ENCODE measurements around the gene USP26. TPM values are rescaled to one million over a fixed set of nuclear protein-coding genes. Genes with fewer than 3 reads are reported as not detected.
"Not testable (repeated sequence)": the region's sequence is repeated elsewhere in the genome, so short reads cannot be mapped to it uniquely, and the experiment has no call there.

The USP26 gene
- total and polyA plus RNA-seq, 8 donors, result 0.04 to 0.06 TPM; not detected in 6

DNA sequence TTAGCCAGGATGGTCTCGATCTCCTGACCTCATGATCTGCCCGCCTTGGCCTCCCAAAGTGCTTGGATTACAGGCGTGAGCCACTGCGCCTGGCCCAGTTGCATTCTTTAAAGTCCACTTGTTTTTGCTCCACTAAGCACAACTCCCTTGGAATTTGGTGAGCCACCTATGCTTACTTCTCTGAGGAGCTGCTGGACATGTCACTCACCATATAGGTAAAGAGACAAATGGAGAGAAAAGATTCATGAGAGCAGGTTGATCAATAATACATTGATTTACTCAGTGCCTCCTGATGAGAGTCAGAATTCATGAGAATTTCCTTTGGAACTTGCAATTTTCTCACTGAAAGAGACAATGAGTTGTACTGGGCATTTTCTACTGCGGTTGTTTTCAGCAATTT is 48.2 kb downstream of the USP26 start:
- no peak overlapping the region for H3K4me3 ChIP-seq
- H3K27me3 ChIP-seq, result peaks cover 0 to 4% of the 10 kb centered on the region in 2 donors
- H3K27ac ChIP-seq, result no peak overlapping the region
- H3K4me1 ChIP-seq, result no peaks in the 10 kb centered on the region
- TF ChIP-seq, protein P1, sequence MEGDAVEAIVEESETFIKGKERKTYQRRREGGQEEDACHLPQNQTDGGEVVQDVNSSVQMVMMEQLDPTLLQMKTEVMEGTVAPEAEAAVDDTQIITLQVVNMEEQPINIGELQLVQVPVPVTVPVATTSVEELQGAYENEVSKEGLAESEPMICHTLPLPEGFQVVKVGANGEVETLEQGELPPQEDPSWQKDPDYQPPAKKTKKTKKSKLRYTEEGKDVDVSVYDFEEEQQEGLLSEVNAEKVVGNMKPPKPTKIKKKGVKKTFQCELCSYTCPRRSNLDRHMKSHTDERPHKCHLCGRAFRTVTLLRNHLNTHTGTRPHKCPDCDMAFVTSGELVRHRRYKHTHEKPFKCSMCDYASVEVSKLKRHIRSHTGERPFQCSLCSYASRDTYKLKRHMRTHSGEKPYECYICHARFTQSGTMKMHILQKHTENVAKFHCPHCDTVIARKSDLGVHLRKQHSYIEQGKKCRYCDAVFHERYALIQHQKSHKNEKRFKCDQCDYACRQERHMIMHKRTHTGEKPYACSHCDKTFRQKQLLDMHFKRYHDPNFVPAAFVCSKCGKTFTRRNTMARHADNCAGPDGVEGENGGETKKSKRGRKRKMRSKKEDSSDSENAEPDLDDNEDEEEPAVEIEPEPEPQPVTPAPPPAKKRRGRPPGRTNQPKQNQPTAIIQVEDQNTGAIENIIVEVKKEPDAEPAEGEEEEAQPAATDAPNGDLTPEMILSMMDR (IDR thresholded peaks at IDR 0.05), result no peak
- DNase-seq, result no peak
- no peaks in the 10 kb centered on the region for H3K9me3 ChIP-seq
- no peaks in the 10 kb centered on the region for H3K36me3 ChIP-seq
- ATAC-seq, result no peak
- intact Hi-C loops (cut with DNase I), result no loop called here

DNA sequence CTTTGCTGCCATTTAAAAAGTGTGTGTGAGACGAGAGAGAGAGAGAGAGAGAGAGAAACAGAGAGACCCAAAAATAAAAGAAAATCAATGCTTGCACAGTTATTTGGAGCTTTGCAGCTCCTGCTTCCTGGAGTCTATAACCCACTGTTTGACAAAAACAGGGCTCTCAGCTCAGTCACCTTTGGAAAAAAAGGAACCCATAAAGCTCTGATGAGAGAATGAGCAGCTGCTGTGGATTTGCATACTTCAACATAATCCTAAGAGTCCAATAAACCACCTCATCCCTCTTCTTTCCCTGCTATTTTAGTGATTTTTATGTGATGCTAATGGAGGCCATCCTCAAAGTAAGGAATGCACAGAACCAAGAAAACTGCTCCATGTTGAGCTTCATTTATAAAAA is 50.3 kb downstream of the USP26 start:
- DNase-seq, result no peak
- Histone ChIP-seq H3K27me3 (peaks cover 0 to 8% of the 10 kb centered on the region in 2 donors), H3K4me3 (no peak overlapping the region), H3K27ac (no peak overlapping the region), H3K36me3 (no peaks in the 10 kb centered on the region), H3K9me3 (no peaks in the 10 kb centered on the region), H3K4me1 (no peaks in the 10 kb centered on the region)
- TF ChIP-seq, protein P1 (IDR thresholded peaks at IDR 0.05), result no peak
- intact Hi-C loops (cut with DNase I), result no loop called here
- no peak for ATAC-seq

DNA sequence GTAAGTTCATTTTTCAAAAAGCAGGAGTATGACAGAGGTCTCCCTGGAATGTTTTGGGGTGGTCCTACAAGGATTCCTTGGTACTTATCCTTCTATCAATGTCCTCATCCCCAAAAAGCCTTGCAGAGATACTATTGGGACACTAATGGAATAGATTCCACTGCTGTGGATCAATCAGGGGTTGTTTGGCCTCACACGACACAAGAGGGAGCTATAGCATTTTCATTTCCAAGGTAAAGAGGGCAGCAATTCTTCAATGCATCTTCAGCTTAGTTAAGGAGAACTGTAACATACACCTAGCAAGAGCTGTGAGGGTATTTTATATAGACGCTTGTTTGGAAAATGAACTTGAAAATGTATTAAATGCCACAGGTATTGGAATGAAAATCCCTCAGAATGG is 50.9 kb downstream of the USP26 start:
- Histone ChIP-seq H3K27me3 (peaks cover 0 to 8% of the 10 kb centered on the region in 2 donors), H3K4me3 (no peak overlapping the region), H3K9me3 (no peaks in the 10 kb centered on the region), H3K27ac (no peak overlapping the region), H3K36me3 (no peaks in the 10 kb centered on the region), H3K4me1 (no peaks in the 10 kb centered on the region)
- TF ChIP-seq, protein P1 (IDR thresholded peaks at IDR 0.05), result no peak
- DNase-seq, result peak in 2 of 4 donors; percentile 2 to 6
- intact Hi-C loops (cut with DNase I), result no loop called here
- ATAC-seq, result peak; percentile 64

DNA sequence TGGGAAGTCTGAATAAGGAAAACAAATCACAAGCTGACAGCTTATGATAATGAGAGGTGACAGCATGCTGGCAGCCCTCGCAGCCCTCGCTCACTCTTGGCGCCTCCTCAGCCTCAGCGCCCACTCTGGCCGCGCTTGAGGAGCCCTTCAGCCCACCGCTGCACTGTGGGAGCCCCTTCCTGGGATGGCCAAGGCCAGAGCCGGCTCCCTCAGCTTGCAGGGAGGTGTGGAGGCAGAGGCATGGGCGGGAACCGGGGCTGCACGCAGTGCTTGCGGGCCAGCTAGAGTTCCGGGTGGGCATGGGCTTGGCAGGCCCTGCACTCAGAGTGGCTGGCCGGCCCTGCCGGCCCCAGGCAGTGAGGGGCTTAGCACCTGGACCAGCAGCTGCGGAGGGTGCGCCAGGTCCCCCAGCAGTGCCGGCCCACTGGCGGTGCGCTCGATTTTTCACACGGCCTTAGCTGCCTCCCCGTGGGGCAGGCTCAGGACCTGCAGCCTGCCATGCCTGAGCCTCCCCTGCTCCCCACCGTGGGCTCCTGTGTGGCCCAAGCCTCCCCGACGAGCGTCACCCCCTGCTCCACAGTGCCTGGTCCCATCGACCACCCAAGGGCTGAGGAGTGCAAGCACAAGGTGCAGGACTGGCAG is 52.6 kb downstream of the USP26 start:
- H3K9me3 ChIP-seq; H3K4me3 ChIP-seq; H3K27me3 ChIP-seq; H3K27ac ChIP-seq; ATAC-seq; intact Hi-C loops (cut with DNase I); H3K4me1 ChIP-seq; H3K36me3 ChIP-seq: not testable (repeated sequence)
- peak in 1 of 4 donors; percentile 29 for DNase-seq

DNA sequence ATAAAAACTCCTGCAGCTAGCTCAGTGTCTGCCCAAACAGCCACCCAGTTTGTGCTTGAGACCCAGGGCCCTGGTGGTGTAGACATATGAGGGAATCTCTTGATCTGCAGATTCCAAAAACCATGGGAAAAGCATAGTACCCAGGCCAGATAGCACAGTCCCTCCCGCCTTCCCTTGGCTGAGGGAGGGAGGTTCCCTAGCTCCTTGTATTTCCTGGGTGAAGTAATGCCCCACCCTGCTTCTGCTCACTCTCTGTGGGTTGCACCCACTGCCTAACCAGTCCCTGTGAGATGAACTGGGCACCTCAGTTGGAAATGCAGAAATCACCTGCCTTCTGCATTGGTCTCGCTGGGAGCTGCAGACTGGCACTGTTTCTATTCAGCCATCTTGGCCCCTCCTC is 54.6 kb downstream of the USP26 start:
- TF ChIP-seq, protein P1 (IDR thresholded peaks at IDR 0.05), result no peak
- DNase-seq (no peak), ATAC-seq (no peak)
- H3K36me3 ChIP-seq, result no peaks in the 10 kb centered on the region
- H3K27ac ChIP-seq, result no peak overlapping the region
- H3K4me1 ChIP-seq, result no peaks in the 10 kb centered on the region
- H3K27me3 ChIP-seq, result peaks cover 0 to 3% of the 10 kb centered on the region in 2 donors
- no peak overlapping the region for H3K4me3 ChIP-seq
- H3K9me3 ChIP-seq, result no peaks in the 10 kb centered on the region
- intact Hi-C loops (cut with DNase I), result no loop called here

DNA sequence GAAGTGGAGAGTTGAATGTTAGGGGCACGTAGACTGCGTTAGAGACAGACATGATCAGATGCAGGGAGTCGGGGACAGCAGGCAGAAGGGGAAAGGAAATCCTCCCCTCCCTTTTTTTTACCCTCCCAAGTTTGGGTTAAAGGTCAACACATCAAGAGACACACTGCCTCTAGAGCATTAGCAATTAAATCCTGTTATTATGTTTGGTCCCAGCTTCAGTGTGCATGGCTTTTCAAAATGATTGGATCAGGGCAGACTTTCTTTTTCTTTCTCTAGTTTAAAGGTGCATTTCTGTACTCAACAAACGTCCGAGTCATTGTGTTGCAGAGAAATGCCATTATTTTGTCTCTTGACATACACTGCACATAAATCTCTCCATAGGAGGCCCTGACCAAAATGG is 63.9 kb downstream of the USP26 start:
- ATAC-seq, result no peak
- H3K9me3 ChIP-seq, result no peaks in the 10 kb centered on the region
- no peak for DNase-seq
- TF ChIP-seq, protein P1 (IDR thresholded peaks at IDR 0.05), result no peak
- no peak overlapping the region for H3K27ac ChIP-seq
- H3K4me3 ChIP-seq, result no peak overlapping the region
- intact Hi-C loops (cut with DNase I), result no loop called here
- no peaks in the 10 kb centered on the region for H3K36me3 ChIP-seq
- no peaks in the 10 kb centered on the region for H3K27me3 ChIP-seq
- no peaks in the 10 kb centered on the region for H3K4me1 ChIP-seq

Measured in left lung (tissue), 10 donors.